Hepatocyte (in vitro differentiated cells): ENCODE measurements around the gene MEX3A.

Experiments
- EZH2 ChIP-seq: fragments of 200-600 bp; sonication (generic); IDR thresholded peaks from 2 replicates; pipeline ENCODE4 v1.6.1; 2016; ENCODE audit warnings: antibody characterized with exemption, mild to moderate bottlenecking, borderline replicate concordance
- TF ChIP-seq, protein P1 (sequence below): fragments of 200-600 bp; sonication (generic); IDR thresholded peaks from 2 replicates; pipeline ENCODE4 v1.5.1; 2016; ENCODE audit warnings: antibody characterized with exemption, mild to moderate bottlenecking; ENCODE audit not compliant: poor library complexity

DNA sequence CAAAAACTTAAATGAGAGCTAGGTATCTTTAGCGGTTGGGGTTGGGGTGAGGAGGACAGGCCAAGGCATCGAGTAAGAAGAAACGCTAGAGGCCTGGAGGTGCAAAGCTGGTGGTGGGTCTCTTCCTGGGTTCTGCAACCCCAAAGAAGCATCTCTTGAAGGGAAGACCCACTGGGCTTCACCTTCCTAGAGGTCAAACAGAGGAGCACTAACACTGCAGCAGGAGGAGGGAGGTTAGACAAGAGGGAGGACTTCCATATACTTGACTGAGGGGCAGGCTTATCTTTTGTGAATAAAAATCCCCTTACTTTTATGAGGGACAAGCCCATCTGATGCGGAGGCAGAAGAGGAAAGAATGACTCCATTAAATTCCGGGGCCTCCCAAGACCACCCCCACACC, 2.5 kb downstream of the MEX3A start:
- TF ChIP-seq, protein P1, sequence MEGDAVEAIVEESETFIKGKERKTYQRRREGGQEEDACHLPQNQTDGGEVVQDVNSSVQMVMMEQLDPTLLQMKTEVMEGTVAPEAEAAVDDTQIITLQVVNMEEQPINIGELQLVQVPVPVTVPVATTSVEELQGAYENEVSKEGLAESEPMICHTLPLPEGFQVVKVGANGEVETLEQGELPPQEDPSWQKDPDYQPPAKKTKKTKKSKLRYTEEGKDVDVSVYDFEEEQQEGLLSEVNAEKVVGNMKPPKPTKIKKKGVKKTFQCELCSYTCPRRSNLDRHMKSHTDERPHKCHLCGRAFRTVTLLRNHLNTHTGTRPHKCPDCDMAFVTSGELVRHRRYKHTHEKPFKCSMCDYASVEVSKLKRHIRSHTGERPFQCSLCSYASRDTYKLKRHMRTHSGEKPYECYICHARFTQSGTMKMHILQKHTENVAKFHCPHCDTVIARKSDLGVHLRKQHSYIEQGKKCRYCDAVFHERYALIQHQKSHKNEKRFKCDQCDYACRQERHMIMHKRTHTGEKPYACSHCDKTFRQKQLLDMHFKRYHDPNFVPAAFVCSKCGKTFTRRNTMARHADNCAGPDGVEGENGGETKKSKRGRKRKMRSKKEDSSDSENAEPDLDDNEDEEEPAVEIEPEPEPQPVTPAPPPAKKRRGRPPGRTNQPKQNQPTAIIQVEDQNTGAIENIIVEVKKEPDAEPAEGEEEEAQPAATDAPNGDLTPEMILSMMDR: no peak
- no peak for TF ChIP-seq EZH2
